H1 (cell line): ENCODE data around the gene ICOSLG. TPM values are rescaled to one million over a fixed set of nuclear protein-coding genes. Genes with fewer than 3 reads are reported as not detected.

Experiments
- CTCF ChIA-PET: fragments of 300-600 bp; sonication (Branson Sonifier 250); formaldehyde crosslinking; loops from one replicate; lab custom pipeline; 2021; ENCODE audit not compliant: partially characterized antibody; lab: Charles Lee
- POLR2A ChIA-PET: fragments of 300-600 bp; sonication (Branson Sonifier 250); formaldehyde crosslinking; loops from one replicate; lab custom pipeline; 2021; ENCODE audit warnings: inconsistent platforms; ENCODE audit not compliant: partially characterized antibody; lab: Charles Lee
- DNase-seq, 2 experiments: peaks; one replicate each; pipeline versions ENCODE4 v3.0.0 to v3.0.0-alpha.2; 2010 to 2022; ENCODE audit warnings: low spot score in 2 of 2, low read depth in 1 of 2, mixed read lengths in 1 of 2
- FAIRE-seq: peaks from 2 replicates; lab custom pipeline; 2011; peaks lifted over from hg19 to GRCh38; lab: Jason Lieb, UNC
- H2AFZ ChIP-seq: 2 replicates; pipeline ENCODE4 v1.8.1; 2012; ENCODE audit warnings: low read length, inconsistent platforms
- H2AK5ac ChIP-seq: 2 replicates; pipeline ENCODE4 v1.6.1; 2013; ENCODE audit warnings: low read depth, low read length
- H2BK120ac ChIP-seq: replicated peaks from 2 replicates; pipeline ENCODE3; 2013; ENCODE audit warnings: low read depth, low read length, inconsistent platforms
- H2BK12ac ChIP-seq: 2 replicates; pipeline ENCODE4 v1.6.1; 2013; ENCODE audit warnings: low read depth, low read length
- H2BK15ac ChIP-seq: 2 replicates; pipeline ENCODE4 v1.6.1; 2013; ENCODE audit warnings: low read length
- H2BK20ac ChIP-seq: 2 replicates; pipeline ENCODE4 v1.6.1; 2013; ENCODE audit warnings: low read length
- H2BK5ac ChIP-seq: 2 replicates; pipeline ENCODE4 v1.6.1; 2013; ENCODE audit warnings: low read depth, low read length
- H3K14ac ChIP-seq: 2 replicates; pipeline ENCODE4 v1.6.1; 2013; ENCODE audit warnings: inconsistent platforms; ENCODE audit not compliant: insufficient read length
- H3K18ac ChIP-seq: 2 replicates; pipeline ENCODE4 v1.6.1; 2013; ENCODE audit warnings: low read length; ENCODE audit errors: extremely low read depth
- H3K23ac ChIP-seq: 2 replicates; pipeline ENCODE4 v1.6.1; 2013; ENCODE audit warnings: inconsistent platforms; ENCODE audit not compliant: insufficient read length
- H3K23me2 ChIP-seq: 2 replicates; pipeline ENCODE4 v1.6.1; 2013; ENCODE audit warnings: low read depth, low read length
- H3K27ac ChIP-seq: 2 replicates; pipeline ENCODE4 v1.6.1; 2011; ENCODE audit warnings: low read depth, low read length, inconsistent platforms
- H3K27me3 ChIP-seq, 4 experiments: replicated peaks in 1 of 4; 1 replicate in 1 of 4; 2 replicates in 3 of 4; pipeline versions ENCODE4 v1.6.1 to v1.8.1; 2011 to 2013; ENCODE audit warnings: low read length in 3 of 4, mild to moderate bottlenecking in 3 of 4, inconsistent platforms in 2 of 4, mixed read lengths in 2 of 4, moderate library complexity in 1 of 4; ENCODE audit not compliant: control insufficient read depth in 3 of 4, insufficient read depth in 3 of 4; ENCODE audit errors: extremely low read depth in 1 of 4
- H3K36me3 ChIP-seq, 4 experiments: 2 replicates each; pipeline versions ENCODE4 v1.6.1 to v1.8.1; 2011 to 2013; ENCODE audit warnings: mild to moderate bottlenecking in 4 of 4, low read length in 3 of 4, moderate library complexity in 2 of 4, control low read depth in 1 of 4, inconsistent platforms in 1 of 4; ENCODE audit not compliant: insufficient read depth in 4 of 4, control insufficient read depth in 2 of 4
- H3K4ac ChIP-seq: replicated peaks from 2 replicates; pipeline ENCODE3; 2013; ENCODE audit warnings: low read length, low read depth, mixed read lengths, inconsistent platforms; ENCODE audit not compliant: insufficient read length
- H3K4me1 ChIP-seq, 4 experiments: replicated peaks in 1 of 4; 1 replicate in 1 of 4; 2 replicates in 3 of 4; pipeline versions ENCODE4 v1.6.1 to v1.8.1; 2011 to 2013; ENCODE audit warnings: low read length in 3 of 4, inconsistent platforms in 2 of 4, mixed read lengths in 1 of 4; ENCODE audit not compliant: insufficient read depth in 4 of 4, control insufficient read depth in 3 of 4
- H3K4me2 ChIP-seq, 2 experiments: 2 replicates each; pipeline versions ENCODE4 v1.6.1 to v1.8.1; 2011 to 2013; ENCODE audit warnings: low read depth in 2 of 2, low read length in 2 of 2, control low read depth in 1 of 2, inconsistent platforms in 1 of 2, mild to moderate bottlenecking in 1 of 2; ENCODE audit not compliant: insufficient read depth in 1 of 2
- H3K4me3 ChIP-seq, 4 experiments: fragments of 200-600, 300-600 bp in 1 of 4; sonication (generic), shearing (Covaris generic), sonication (Bioruptor Twin) in 1 of 4; 2 replicates each; pipeline versions ENCODE4 v1.5.1 to v1.8.1; 2011 to 2016; ENCODE audit warnings: low read length in 4 of 4, low read depth in 3 of 4, control low read depth in 2 of 4, inconsistent platforms in 2 of 4, mild to moderate bottlenecking in 2 of 4, mixed read lengths in 1 of 4, moderate library complexity in 1 of 4; ENCODE audit not compliant: insufficient read depth in 2 of 4; ENCODE audit errors: extremely low read depth in 1 of 4
- H3K56ac ChIP-seq: replicated peaks from 2 replicates; pipeline ENCODE3; 2013; ENCODE audit warnings: low read depth, mild to moderate bottlenecking, mixed read lengths, low read length, inconsistent platforms; ENCODE audit not compliant: insufficient read length
- H3K79me1 ChIP-seq: 2 replicates; pipeline ENCODE4 v1.6.1; 2013; ENCODE audit warnings: low read depth, low read length, control low read depth
- H3K79me2 ChIP-seq, 2 experiments: 2 replicates each; pipeline versions ENCODE4 v1.6.1 to v1.8.1; 2012 to 2013; ENCODE audit warnings: low read length in 2 of 2, mild to moderate bottlenecking in 2 of 2, inconsistent platforms in 1 of 2; ENCODE audit not compliant: insufficient read depth in 2 of 2, control insufficient read depth in 1 of 2
- H3K9ac ChIP-seq, 4 experiments: replicated peaks in 1 of 4; 1 replicate in 1 of 4; 2 replicates in 3 of 4; pipeline versions ENCODE4 v1.6.1 to v1.8.1; 2011 to 2013; ENCODE audit warnings: low read depth in 3 of 4, low read length in 3 of 4, control low read depth in 2 of 4, mild to moderate bottlenecking in 2 of 4, moderate library complexity in 2 of 4, inconsistent platforms in 1 of 4; ENCODE audit errors: extremely low read depth in 1 of 4
- H3K9me3 ChIP-seq, 2 experiments: 2 replicates each; pipeline versions ENCODE4 v1.6.1 to v1.8.1; 2012 to 2013; ENCODE audit warnings: mild to moderate bottlenecking in 2 of 2, moderate library complexity in 2 of 2, control low read depth in 1 of 2, inconsistent platforms in 1 of 2, low read depth in 1 of 2, low read length in 1 of 2, mixed read lengths in 1 of 2; ENCODE audit not compliant: insufficient read depth in 2 of 2
- H4K20me1 ChIP-seq, 2 experiments: replicated peaks in 1 of 2; 2 replicates each; pipeline versions ENCODE3 to v1.8.1; 2011 to 2013; ENCODE audit warnings: inconsistent platforms in 2 of 2, low read length in 2 of 2, mild to moderate bottlenecking in 1 of 2; ENCODE audit not compliant: insufficient read depth in 2 of 2, control insufficient read depth in 1 of 2
- H4K5ac ChIP-seq: 2 replicates; pipeline ENCODE4 v1.6.1; 2013; ENCODE audit warnings: low read length, low read depth, mixed read lengths, inconsistent platforms; ENCODE audit not compliant: insufficient read length
- H4K8ac ChIP-seq: 2 replicates; pipeline ENCODE4 v1.8.0; 2013; ENCODE audit warnings: mild to moderate bottlenecking, moderate library complexity, low read length, inconsistent platforms; ENCODE audit not compliant: insufficient read depth; ENCODE audit errors: extremely low read depth
- H4K91ac ChIP-seq: replicated peaks from 2 replicates; pipeline ENCODE3; 2013; ENCODE audit warnings: low read length, mixed read lengths, inconsistent platforms; ENCODE audit not compliant: insufficient read length
- BRCA1 ChIP-seq: IDR thresholded peaks from 2 replicates; pipeline ENCODE4 v1.6.1; 2012; ENCODE audit warnings: low read depth, low read length, improper control_type of control experiment
- FOSL1 ChIP-seq: IDR thresholded peaks from 2 replicates; pipeline ENCODE4 v1.6.1; 2011; ENCODE audit warnings: mild to moderate bottlenecking, low read depth, low read length, moderate library complexity; ENCODE audit not compliant: insufficient read depth
- JUND ChIP-seq: IDR thresholded peaks from 2 replicates; pipeline ENCODE4 v1.6.1; 2011; ENCODE audit warnings: mild to moderate bottlenecking, improper control_type of control experiment, low read length
- MAFK ChIP-seq: IDR thresholded peaks from 2 replicates; pipeline ENCODE4 v1.6.1; 2012; ENCODE audit warnings: low read depth, mild to moderate bottlenecking, improper control_type of control experiment, low read length
- NANOG ChIP-seq: IDR thresholded peaks from 2 replicates; pipeline ENCODE4 v1.6.1; 2011; ENCODE audit warnings: low read length, low read depth, mild to moderate bottlenecking, inconsistent platforms; ENCODE audit not compliant: insufficient read depth, poor library complexity, severe bottlenecking
- SIN3A ChIP-seq, 2 experiments: IDR thresholded peaks in 1 of 2; conservative IDR thresholded peaks in 1 of 2; 2 replicates each; pipeline ENCODE4 v1.6.1; 2011 to 2012; ENCODE audit warnings: low read length in 2 of 2, improper control_type of control experiment in 1 of 2, low read depth in 1 of 2, mild to moderate bottlenecking in 1 of 2
- TAF7 ChIP-seq: optimal IDR thresholded peaks from 2 replicates; pipeline ENCODE3; 2011; ENCODE audit warnings: low read depth, mild to moderate bottlenecking, inconsistent platforms, low read length, moderate library complexity, borderline replicate concordance
- YY1 ChIP-seq: IDR thresholded peaks from 2 replicates; pipeline ENCODE4 v1.6.1; 2011; ENCODE audit warnings: low read depth, mild to moderate bottlenecking, low read length
- WGBS, 2 experiments: shearing (Covaris generic) in 1 of 2; methylation state at CpG; one replicate each; pipeline versions ENCODE4 v1.1.6 to v1.1.7; 2013 to 2015; ENCODE audit warnings: low lambda C conversion rate in 2 of 2, mixed read lengths in 2 of 2, inconsistent platforms in 1 of 2, low coverage in 1 of 2, missing lambda C conversion rate in 1 of 2; ENCODE audit not compliant: insufficient replicate concordance in 2 of 2, insufficient coverage in 1 of 2, insufficient read length in 1 of 2; ENCODE audit errors: extremely low coverage in 1 of 2, missing lambda C conversion rate in 1 of 2; 5-methylcytosine and 5-hydroxymethylcytosine counted together
- polyA plus RNA-seq, 7 experiments: library from polyadenylated mRNA; depleted of rRNA in 3 of 7; stranded (reverse) in 5 of 7; unstranded in 2 of 7; fragments of >200 nt in 5 of 7; fragments of 200-250 nt in 2 of 7; gene quantifications; 1 replicate in 5 of 7; 2 replicates in 1 of 7; 4 replicates in 1 of 7; pipeline versions ENCODE4 v1.2.1 to v1.2.3, GENCODE V29; 2011 to 2013; ENCODE audit warnings: missing spikeins in 2 of 7, mixed read lengths in 2 of 7
- total RNA-seq: library from RNA; stranded (reverse); fragmentation: NEBNext Ultra II Directional; extraction: Animal tissue kit (Norgen Biotek cat#: 25700); gene quantifications from 2 replicates; pipeline ENCODE4 v1.2.1, GENCODE V29; 2021

The ICOSLG gene
- total and polyA plus RNA-seq, 2 of the 8 experiments (the other 6 are each of a cell fraction or from before 2014, with no cell fraction given), result 2.3 to 5.5 TPM

- TF ChIP-seq SIN3A (conservative IDR thresholded peaks at IDR 0.05 in 1 of 2, IDR thresholded peaks at IDR 0.05 in 1 of 2; ENCODE audit: low read depth in 1 of 2, low read length in 2 of 2) (no peak), YY1 (no peak), NANOG (no peak), JUND (no peak), FOSL1 (no peak), MAFK (no peak), BRCA1 (no peak), TAF7 (no peak)
- TF ChIP-seq, all 59 proteins: peak for 0
- no peaks in the 10 kb centered on the region; the same call in 1 of the 2 replicates for H3K23me2 ChIP-seq
- DNase-seq (no peak), FAIRE-seq (no peak)
- no peak overlapping the region for H2BK15ac ChIP-seq
- H3K36me3 ChIP-seq, result no peaks in the 10 kb centered on the region
- H2BK20ac ChIP-seq, result no peak overlapping the region
- H3K79me1 ChIP-seq, result no peaks in the 10 kb centered on the region
- H4K5ac ChIP-seq, result no peak overlapping the region
- H4K20me1 ChIP-seq, result no peaks in the 10 kb centered on the region
- H3K23ac ChIP-seq, result no peak overlapping the region
- no peak overlapping the region for H4K8ac ChIP-seq
- no peak overlapping the region for H3K4me3 ChIP-seq
- 87% methylated on average over 8 of the region's 8 CpGs; no CpG with 5 or more reads in 1 of the 2 experiments for WGBS, 2 experiments
- no peak overlapping the region for H3K4me2 ChIP-seq
- no peak overlapping the region for H2BK12ac ChIP-seq
- H3K9ac ChIP-seq, result no peak overlapping the region
- H3K56ac ChIP-seq, result no peak overlapping the region
- no peak overlapping the region for H3K18ac ChIP-seq
- ChIA-PET POLR2A (interaction anchor here (0.7 to 1.0 kb wide), 3 partner anchors 13 to 219 kb away, joined by 3 to 4 read pairs (median 3); no protein-coding TSS in a partner anchor), CTCF (interaction anchor here (0.7 to 2.3 kb wide), 3 partner anchors 10 to 18 kb away, joined by 3 to 11 read pairs (median 3); partner anchors contain the start of gene AIRE)
- H2BK120ac ChIP-seq, result no peak overlapping the region
- H3K4ac ChIP-seq, result no peak overlapping the region
- no peak overlapping the region for H2AK5ac ChIP-seq
- H3K27me3 ChIP-seq, result no peaks in the 10 kb centered on the region
- H2AFZ ChIP-seq, result no peak overlapping the region
- no peaks in the 10 kb centered on the region for H3K9me3 ChIP-seq
- no peak overlapping the region for H3K14ac ChIP-seq
- H3K79me2 ChIP-seq, result no peaks in the 10 kb centered on the region
- no peak overlapping the region for H4K91ac ChIP-seq
- no peak overlapping the region for H2BK5ac ChIP-seq
- H3K27ac ChIP-seq, result no peak overlapping the region
- no peaks in the 10 kb centered on the region; a peak in 2 of 7 replicates for H3K4me1 ChIP-seq
These were observed 28.3 kb upstream of the ICOSLG start for GRCh38 chr21:44269090-44269489.
